GM19023 (cell line): ENCODE measurements around the gene RAD23A.
"Not testable (repeated sequence)": the region's sequence is repeated elsewhere in the genome, so short reads cannot be mapped to it uniquely, and the experiment has no call there.

Experiments used
- ATAC-seq: cut with Tn5 transposase; IDR thresholded peaks from one replicate; pipeline ENCODE4 v1.9.1; 2021; ENCODE audit warnings: mild to moderate bottlenecking, moderate library complexity; ENCODE audit not compliant: unreplicated experiment

The RAD23A gene

DNA sequence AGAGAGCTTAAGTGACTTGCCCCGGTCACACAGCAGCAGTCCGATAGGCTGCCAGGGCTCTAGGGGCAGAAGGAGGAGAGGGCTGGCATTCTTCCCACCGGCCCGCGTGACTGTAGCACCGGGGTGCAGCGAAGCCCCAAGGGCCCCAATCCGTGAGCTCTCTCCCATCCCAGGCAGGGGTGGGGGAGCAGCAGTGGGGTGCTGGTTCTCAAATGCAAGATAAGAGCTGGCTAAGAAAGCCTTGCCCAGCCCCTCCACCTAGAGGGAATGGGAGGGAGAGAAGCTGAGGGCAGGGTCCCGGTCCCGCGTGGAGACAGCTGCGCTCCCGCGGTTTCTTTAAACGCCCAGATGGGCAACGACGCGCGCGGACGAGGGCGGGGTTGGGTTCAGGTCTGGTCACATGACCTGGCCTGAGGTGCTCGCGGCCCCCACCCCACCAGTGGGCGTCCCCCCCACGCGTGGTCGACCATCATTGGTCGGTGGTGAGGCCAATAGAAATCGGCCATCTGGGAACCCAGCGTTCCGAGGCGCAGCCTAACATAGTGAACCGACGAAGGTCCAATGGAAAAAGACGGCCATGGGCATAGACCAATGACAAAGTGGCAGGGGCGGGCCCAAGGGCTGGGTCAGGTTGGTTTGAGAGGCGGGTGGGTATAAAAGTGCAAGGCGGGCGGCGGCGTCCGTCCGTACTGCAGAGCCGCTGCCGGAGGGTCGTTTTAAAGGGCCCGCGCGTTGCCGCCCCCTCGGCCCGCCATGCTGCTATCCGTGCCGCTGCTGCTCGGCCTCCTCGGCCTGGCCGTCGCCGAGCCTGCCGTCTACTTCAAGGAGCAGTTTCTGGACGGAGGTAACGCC is 7.5 kb upstream of the RAD23A start, which contains the start of gene CALR:
CALR (plus strand) TSS at position 683 of the 852 bp plus-strand sequence; CDS start at position 754, 71 bp downstream.
- ATAC-seq = peak; percentile 88

DNA sequence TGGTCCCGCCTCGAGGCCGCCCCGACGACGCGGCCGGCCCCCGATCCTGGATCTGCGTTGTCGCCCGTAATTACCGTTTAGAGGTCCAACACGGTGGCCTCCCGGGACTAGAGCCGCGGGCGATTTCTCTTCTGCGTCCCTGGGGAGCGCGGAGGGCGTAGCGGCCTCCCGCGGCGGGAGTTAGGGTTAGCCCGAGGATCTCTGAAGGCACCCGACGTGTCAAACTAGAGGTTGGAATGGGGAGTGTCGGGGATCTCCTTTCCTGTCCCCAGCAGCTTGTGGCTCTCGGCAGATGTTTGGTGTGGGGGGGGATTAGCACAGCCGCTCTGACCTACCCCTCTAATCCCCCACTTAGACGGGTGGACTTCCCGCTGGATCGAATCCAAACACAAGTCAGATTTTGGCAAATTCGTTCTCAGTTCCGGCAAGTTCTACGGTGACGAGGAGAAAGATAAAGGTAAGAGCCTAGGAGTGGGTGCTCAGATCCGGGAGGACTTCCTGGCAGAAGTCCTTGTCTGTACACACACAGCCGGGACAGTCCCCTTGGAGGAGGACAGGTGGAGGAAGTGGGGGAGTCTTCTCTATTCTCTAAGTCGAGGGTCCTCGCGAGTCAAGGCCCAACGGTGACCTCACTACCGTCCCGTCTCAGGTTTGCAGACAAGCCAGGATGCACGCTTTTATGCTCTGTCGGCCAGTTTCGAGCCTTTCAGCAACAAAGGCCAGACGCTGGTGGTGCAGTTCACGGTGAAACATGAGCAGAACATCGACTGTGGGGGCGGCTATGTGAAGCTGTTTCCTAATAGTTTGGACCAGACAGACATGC is 6.7 kb upstream of the RAD23A start:
- no peak for ATAC-seq

DNA sequence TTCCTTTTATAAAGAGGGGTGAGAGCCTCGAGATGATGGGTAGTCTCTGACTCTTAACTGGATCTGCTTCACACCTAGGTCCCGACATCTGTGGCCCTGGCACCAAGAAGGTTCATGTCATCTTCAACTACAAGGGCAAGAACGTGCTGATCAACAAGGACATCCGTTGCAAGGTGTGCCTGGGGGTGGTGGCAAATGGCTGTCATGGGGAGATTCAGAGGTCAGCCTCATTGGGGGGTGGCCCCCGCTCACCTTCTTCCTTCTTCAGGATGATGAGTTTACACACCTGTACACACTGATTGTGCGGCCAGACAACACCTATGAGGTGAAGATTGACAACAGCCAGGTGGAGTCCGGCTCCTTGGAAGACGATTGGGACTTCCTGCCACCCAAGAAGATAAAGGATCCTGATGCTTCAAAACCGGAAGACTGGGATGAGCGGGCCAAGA is 5.7 kb upstream of the RAD23A start:
- no peak for ATAC-seq

DNA sequence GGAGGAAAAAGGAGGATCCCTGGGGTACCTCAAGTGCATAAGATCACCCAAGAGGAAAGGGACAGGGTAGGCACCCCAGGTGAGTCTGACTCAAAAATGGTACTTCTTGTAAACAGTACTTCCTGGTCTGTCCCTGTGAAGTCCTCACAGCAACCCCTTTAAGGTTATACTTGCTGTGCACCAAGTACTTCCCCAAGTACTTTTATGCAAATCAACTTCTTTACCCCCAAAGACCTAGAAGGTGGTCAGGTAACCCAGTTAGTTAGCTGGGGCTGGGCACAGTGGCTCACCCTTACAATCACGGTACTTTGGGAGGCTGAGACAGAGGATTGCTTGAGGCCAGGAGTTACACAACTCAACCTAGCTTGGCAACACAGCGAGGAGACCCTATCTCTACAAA is 4.8 kb upstream of the RAD23A start:
- ATAC-seq = no peak

DNA sequence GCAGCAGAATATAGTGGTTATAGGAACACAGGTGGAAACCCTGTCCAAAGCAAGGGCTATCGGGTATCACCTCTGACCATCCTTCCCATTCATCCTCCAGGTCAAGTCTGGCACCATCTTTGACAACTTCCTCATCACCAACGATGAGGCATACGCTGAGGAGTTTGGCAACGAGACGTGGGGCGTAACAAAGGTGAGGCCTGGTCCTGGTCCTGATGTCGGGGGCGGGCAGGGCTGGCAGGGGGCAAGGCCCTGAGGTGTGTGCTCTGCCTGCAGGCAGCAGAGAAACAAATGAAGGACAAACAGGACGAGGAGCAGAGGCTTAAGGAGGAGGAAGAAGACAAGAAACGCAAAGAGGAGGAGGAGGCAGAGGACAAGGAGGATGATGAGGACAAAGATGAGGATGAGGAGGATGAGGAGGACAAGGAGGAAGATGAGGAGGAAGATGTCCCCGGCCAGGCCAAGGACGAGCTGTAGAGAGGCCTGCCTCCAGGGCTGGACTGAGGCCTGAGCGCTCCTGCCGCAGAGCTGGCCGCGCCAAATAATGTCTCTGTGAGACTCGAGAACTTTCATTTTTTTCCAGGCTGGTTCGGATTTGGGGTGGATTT is 2.1 kb upstream of the RAD23A start:
- no peak for ATAC-seq

DNA sequence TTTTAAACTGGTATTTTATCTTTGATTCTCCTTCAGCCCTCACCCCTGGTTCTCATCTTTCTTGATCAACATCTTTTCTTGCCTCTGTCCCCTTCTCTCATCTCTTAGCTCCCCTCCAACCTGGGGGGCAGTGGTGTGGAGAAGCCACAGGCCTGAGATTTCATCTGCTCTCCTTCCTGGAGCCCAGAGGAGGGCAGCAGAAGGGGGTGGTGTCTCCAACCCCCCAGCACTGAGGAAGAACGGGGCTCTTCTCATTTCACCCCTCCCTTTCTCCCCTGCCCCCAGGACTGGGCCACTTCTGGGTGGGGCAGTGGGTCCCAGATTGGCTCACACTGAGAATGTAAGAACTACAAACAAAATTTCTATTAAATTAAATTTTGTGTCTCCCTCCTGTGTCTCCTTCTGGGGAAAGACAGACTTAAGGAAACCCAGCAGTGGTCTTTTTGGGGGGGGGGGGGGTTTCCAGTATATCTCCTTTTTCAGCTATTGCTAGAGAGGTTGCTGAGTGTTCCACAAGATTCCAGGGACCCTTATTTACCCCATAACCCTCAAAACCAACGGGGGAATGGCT is 1.5 kb upstream of the RAD23A start:
- ATAC-seq = no peak

DNA sequence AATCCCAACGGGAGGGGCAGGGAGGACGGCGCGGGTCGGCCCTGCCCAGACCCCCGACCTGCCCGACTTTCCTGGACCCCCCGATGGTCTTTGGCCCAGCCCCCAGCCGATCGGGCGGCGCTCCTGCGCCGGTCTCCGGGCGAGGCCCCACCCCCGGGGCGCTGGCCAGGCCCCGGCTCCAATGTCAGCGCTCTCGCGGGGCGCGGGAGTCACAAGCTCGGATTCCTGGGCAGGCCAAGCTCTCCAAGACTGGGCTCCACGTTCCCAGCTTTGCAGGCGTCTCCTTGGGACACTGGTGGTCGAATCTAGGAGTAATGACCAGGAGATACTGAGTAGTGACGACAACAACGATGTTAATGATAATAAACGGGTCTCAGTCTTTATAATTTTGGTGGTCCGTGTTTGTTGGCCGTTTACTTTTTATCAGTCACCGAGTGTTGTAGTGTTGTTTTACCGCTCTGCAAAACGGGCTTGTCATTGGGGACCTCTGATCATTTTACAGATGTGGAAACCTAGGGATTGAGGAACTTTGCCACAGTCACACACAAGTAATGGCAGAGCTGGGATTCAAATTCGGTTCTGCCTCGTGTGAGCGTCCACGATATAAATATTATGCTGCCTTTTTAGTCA is 545 bp downstream of the RAD23A start:
- peak; percentile 34 for ATAC-seq

DNA sequence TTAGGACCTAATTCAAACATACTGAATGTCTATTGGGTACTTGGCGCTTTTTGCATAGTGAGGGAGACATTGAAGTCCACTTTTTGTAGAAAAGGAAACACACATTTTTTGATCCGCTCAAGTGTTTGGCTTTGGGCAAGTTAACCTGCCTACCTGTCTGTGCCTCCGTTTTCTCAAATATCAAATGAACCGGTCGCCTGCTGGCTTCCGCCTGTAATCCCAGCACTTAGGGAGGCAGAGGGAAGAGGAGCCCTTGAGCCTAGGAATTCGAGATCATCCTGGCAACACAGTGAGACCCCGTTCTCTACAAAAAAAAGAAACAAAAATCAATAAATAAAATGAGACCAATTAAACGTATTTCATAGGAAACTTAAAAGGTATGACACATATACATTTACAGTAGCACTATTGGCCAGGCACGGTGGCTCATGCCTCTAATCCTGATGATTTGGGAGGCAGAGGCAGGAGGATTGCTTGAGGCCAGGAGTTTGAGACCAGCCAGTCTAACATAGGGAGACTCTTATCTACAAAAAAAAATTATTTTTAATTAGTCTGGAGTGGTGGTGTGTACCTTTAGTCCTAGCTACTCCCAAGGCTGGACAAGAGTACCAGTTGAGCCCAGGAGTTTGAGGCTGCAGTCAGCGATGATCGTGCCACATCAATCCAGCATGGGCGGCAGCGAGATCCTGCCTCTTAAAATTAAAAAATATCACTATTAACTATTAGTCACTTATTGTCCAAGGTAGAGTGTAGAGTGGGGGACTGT is 1.3 kb downstream of the RAD23A start:
- no peak for ATAC-seq

DNA sequence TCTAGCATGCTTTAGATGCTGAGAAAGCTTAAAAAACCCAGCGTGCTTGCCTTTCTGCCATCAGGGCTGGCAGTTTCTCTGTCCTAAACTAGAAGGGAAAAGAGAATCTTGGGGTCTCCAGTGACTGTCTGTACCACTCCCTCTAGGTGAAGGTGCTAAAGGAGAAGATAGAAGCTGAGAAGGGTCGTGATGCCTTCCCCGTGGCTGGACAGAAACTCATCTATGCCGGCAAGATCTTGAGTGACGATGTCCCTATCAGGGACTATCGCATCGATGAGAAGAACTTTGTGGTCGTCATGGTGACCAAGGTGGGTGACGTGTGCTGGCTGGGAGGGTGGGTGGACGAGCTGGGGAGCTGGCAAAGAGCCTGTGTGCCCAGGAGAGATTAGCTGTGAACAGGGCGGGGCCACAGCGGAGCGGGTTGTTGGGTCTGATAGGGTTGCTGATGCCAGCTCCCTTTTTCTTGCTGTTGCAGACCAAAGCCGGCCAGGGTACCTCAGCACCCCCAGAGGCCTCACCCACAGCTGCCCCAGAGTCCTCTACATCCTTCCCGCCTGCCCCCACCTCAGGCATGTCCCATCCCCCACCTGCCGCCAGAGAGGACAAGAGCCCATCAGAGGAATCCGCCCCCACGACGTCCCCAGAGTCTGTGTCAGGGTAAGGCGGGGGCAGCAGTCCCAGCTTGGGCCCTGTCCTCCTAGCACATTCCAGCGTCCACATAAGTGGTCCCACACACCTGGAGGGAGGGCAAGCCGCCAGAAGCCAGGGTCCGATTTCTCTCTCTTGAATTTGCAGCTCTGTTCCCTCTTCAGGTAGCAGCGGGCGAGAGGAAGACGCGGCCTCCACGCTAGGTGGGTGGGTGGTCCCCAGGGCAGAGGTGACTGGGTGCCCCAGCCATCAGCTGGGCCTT is 2.3 kb downstream of the RAD23A start:
- no peak for ATAC-seq

DNA sequence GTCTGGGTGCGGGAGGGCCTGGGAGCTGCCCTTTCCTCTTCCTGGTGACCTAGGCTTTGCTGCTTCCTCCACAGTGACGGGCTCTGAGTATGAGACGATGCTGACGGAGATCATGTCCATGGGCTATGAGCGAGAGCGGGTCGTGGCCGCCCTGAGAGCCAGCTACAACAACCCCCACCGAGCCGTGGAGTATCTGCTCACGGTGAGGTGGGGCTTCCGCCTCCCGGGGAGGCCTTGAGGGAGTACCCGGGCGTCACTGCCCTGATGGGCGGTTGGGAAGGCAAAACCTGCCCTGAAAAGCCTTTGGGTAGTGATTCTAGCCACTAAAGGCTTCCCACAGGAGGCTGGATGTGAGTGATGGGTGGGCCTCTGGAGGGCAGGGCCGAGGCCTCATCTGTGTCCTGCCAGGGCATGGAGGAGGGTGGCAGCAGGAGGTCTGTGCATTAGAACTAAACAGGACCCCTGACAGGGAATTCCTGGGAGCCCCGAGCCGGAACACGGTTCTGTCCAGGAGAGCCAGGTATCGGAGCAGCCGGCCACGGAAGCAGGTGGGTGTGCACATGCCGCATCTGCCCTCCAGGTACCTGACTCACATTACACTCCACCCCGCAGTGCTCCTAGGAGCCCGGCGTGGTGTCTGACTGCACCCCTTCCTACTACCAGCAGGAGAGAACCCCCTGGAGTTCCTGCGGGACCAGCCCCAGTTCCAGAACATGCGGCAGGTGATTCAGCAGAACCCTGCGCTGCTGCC is 3.1 kb downstream of the RAD23A start:
- no peak for ATAC-seq

DNA sequence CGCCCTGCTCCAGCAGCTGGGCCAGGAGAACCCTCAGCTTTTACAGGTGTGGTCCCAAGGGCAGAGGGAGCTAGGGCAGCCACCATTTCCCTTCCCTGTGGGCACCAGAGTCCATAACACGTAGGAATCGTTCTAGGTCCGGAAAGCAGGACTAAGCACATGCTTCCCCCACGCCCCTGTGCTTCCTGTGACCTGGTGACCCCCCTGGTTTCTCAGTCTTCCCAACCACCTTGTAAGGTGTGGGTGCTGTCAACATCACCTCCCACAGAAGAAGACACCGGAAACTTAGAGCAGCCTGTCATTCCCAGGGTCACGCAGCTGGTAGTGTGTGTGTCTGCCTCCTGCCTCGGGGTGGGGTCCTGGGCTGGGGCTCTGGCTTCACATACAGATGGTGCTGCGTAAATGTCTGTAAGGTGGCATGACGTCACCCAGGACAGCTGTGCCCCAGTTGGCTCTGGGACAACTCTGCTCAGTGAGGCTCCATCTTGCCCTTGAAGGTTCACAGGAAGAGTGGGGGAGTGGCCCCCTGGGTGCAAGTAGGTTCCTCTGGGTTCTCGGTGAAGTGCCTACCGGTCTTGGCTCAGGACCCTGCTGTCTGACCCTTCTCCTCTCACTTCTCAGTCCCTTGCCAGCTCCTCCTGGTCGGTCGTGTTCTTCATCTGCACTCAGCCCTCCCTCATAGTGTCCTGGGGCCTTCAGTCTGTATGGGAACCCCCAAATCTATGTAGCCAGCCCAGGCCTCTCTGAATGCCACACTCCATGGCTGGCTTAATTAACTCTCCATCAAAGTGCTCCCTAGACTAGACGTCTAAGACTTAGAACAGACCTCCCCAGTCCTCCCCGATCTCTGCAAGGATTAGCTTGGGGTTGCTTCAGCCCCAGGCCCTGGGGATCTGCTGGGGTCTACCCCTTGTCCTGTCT is 4.0 kb downstream of the RAD23A start:
- no peak for ATAC-seq

DNA sequence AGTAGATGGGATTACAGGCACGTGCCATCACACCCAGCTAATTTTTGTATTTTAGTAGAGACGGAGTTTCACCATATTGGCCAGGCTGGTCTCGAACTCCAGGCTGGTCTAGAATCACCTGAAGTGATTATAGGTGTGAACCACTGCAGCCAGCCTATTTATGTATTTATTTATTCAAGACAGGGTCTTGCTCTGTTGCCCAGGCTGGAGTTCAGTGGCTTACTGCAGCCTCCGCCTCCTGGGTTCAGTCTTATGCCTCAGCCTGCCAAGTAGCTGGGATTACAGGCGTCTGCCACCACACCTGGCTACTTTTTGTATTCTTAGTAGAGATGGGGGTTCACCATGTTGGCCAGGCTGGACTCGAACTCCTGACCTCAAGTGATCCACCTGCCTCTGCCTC is 6.4 kb downstream of the RAD23A start:
- ATAC-seq = not testable (repeated sequence)

DNA sequence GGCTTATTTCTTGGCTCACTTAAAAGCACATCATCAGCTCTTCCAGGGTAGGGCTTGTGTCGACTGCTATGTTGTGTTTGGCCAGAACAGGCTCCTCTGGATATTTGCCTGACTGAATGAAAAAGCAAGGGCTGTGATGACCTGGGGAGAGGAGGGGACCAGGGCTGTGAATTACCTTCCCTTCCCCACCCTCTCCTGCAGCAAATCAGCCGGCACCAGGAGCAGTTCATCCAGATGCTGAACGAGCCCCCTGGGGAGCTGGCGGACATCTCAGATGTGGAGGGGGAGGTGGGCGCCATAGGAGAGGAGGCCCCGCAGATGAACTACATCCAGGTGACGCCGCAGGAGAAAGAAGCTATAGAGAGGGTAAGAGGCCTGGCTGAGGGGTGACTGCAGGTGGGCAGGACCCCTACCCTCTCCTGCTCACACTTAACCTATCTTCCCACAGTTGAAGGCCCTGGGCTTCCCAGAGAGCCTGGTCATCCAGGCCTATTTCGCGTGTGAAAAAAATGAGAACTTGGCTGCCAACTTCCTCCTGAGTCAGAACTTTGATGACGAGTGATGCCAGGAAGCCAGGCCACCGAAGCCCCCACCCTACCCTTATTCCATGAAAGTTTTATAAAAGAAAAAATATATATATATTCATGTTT is 7.0 kb downstream of the RAD23A start:
- no peak for ATAC-seq

DNA sequence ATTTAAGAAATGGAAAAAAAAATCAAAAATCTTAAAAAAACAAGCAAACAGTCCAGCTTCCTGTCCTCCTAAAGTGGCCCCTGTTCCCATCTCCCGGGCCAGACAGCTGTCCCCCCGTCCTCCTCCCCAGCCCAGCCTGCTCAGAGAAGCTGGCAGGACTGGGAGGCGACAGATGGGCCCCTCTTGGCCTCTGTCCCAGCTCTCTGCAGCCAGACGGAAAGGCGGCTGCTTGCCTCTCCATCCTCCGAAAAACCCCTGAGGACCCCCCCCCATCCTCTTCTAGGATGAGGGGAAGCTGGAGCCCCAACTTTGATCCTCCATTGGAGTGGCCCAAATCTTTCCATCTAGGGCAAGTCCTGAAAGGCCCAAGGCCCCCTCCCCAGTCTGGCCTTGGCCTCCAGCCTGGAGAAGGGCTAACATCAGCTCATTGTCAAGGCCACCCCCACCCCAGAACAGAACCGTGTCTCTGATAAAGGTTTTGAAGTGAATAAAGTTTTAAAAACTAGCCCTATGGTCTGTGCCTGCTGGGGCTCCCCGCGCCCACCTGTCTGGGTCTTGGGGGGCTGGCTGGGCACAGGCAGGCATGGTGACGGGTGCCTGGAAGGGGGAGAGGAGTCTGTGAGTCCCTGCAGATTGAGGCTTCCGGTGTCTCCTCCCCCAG is 7.6 kb downstream of the RAD23A start:
- no peak for ATAC-seq

DNA sequence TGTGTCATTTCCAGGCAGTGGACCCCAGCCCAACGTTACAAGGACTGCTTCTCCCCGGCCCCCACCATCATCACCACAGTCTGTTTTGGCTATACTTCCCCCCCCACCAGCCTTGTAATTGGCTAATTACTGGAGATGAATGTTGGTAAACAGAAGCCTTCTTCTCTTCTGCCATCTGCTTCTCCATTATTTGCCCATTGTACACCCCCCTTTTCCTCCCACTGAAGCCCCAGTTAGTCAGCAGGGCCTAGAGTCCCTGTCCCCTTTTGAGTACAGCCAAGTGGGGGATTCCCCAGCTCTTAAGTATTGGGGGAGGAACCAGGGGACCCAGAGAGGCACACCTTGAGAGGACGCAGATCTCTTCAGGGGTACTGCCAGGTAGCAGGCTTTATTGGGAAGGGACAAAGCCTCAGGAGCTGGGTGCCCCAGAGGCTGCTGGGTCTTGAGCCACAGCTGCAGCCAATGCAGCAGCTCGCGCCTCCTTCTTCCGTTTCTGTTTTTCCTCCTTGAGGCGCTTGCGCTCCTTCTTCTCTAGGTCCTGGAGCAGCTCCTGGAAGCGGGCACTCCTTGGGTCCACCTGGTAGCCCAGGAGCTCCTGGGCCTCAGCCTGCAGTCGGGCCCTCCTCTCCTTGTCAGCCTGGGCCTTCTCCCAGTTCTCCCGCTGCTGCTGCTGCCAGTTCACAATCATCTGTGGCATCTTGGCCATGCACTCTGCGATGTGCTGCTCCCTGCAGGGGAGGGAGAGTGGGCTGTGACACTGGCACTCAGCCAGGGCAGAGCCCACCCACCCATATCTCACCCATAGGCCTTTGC is 8.3 kb downstream of the RAD23A start:
- ATAC-seq = no peak
